HG03064 (cell line): ENCODE measurements around the gene RPE.
A peak's percentile ranks its signal among the peaks of the same experiment; 100 is the strongest.

ENCODE experiments used
- ATAC-seq: cut with Tn5 transposase; IDR thresholded peaks from one replicate; pipeline ENCODE4 v1.9.1; 2021; ENCODE audit warnings: low read depth; ENCODE audit not compliant: unreplicated experiment

Gene RPE

DNA sequence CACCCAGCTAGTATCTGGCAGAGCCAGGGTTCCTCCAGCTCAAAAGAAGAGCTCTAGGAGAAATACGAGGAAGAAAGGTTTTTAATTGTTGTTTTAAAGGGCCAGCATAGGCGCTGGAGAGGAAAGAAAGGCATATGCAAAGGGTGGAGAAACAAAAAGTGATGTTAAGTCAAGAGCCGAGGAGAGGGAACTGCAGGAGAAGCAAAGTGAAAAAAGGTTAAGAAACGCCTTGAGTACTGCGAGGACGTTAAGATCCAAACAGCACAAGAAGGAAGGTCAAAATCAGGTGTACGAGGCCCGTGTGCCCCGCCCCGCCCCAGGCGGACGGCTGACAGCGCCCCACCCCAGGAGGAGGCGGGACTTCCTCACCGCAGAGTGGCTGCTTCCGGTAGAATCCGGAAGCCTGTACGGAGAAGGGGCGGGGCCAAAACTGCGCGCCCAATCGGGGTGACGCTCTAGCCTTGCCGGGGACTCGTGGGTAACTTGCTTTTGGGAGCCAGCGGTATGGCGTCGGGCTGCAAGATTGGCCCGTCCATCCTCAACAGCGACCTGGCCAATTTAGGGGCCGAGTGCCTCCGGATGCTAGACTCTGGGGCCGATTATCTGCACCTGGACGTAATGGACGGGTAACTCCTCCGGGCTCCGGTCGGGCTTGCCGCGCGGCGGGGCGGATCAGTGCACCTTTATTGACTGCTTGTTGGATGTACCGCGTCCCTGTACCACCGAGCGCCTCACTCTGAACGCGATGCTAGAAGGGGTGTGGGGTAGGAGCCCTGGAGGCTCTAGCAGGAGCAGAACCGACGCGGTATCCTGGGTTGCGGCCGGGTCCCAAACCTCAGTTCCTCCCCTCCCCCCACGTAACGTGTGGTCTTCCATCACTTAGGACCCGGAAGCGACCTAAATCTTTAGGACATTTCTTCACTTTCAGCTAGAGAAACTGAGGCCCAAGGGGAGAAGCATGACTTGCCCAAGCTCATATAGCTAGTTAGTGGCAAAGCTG is at the start of gene RPE:
Gene RPE (plus strand): TSS at position 481 of the 1,000 bp plus-strand sequence. CDS start 24 bp downstream, at position 505.
- peak; percentile 100 for ATAC-seq

GRCh38 chr2:209956271-209956670 is 46.2 kb upstream of the RPE start:
- no peak for ATAC-seq

GRCh38 chr2:209958016-209958415 is 44.4 kb upstream of the RPE start:
- no peak for ATAC-seq

- ATAC-seq = no peak
Measured at GRCh38 chr2:209960045-209960444, 42.4 kb upstream of the RPE start.

DNA sequence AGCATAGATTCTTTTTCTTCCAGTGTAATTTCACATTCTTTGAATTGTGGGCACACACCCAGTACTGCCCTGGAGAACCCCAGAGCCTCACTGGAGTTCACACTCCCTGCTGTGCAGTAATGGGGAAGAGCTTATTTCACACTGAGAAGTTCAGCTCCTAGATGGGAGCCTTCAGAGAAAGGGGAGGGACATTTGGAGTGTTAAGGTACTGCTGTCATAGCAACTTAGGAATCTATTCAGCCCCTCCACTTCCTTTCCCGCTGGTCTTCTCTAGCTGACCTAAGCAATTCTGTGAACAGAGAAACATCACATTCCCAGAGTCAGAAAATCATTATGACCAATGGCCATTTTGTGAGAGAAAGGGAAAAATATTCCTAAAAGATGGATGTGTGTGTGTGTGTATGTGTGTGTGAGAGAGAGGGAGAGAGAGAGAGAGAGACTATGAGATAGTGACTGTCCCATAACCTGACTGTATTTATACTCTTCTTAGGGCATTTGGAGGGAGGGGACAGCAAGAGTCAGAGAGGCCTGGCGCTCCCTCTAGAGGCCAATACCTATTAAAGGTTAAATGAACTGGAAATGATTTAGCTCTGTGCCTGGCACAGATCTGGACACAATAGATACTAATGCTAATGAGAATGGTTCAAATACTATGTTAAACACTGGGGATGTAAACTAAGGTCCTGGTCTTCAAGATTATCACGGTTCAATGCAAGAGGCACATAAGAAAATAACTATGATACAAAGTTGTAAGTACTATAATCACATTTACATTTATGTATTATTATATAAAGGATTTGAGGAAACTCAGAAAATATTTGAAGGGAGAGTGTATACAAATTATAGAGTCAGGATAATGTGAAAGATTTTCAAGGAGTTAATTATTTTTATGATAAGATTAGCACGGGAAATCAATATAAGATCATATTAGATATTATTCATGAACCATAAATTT is 41.5 kb upstream of the RPE start:
- peak; percentile 80 for ATAC-seq

DNA sequence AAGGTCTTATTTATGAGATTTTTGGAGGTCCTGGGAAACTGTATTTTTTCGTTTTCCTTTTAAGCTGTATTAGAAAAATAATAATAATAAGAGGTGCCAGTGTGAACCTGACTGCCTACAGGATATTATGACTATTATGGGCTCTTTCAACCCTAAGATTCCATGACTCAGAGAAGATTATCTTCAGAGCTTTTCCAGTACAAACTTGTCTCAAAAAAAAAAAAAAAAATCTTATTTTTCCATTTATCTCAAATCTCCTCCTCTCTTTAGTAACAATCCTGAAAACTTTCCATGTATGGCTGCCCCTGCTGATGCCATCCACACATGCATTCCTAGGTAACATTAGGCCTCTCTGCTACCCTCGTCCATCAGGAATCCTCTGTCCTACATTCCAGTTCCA is 36.7 kb upstream of the RPE start:
- no peak for ATAC-seq

GRCh38 chr2:209969692-209970091 is 32.7 kb upstream of the RPE start:
- ATAC-seq = no peak

DNA sequence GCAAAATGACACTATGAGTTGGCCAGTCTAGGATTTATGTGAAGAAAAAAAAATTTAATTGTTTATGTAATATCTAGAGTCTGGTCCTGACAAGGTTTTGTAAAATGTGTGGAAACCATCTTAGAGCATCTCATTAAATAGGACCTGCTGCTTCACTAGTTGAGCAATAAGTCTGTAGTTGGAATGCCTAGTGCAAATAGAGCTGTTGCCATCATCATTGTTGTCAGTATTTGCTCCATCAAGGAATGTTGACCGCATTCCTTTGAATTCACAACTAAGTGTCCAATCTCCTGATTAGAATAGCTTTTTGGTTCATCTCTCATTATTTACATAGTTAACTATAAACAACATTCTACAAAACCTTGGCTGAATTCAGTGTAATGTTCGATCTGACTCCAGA is 32.2 kb upstream of the RPE start:
- ATAC-seq = no peak

GRCh38 chr2:209970711-209971110 is 31.7 kb upstream of the RPE start:
- ATAC-seq = no peak

GRCh38 chr2:209973328-209973727 is 29.1 kb upstream of the RPE start:
- no peak for ATAC-seq

- ATAC-seq = no peak
Measured at GRCh38 chr2:209974576-209974975, 27.9 kb upstream of the RPE start.

DNA sequence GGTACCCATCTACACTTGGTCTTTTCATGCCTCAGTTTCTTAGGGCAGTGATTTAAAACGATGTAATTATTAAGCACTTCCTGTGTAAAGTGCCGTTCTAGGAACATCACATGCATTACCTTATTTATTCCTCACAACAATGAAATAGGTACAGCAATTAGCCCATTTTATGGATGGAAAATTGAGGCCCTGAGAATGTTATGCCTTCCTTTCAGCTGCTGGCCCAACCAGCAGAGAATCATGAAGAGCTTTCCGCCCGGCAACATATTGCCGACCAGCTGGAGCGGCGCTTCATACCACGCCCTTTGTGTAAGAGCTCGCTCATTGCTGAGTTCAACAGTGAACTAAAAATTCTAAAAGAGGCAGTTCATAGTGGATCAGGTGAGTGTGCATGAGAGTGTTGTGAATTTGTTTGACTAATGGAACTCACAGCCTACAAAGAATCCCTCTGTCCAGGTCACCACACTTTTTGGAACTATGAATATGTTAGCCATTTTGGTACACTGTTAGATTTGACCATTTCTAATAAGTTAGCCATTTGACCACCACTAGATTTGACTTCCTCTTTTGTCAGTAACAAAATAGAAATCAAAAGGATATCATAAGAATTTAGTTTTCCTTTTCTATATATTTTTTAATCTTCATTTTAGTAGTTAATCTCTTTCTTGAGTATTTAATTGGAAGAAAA is 25.6 kb upstream of the RPE start:
- ATAC-seq = peak; percentile 86

DNA sequence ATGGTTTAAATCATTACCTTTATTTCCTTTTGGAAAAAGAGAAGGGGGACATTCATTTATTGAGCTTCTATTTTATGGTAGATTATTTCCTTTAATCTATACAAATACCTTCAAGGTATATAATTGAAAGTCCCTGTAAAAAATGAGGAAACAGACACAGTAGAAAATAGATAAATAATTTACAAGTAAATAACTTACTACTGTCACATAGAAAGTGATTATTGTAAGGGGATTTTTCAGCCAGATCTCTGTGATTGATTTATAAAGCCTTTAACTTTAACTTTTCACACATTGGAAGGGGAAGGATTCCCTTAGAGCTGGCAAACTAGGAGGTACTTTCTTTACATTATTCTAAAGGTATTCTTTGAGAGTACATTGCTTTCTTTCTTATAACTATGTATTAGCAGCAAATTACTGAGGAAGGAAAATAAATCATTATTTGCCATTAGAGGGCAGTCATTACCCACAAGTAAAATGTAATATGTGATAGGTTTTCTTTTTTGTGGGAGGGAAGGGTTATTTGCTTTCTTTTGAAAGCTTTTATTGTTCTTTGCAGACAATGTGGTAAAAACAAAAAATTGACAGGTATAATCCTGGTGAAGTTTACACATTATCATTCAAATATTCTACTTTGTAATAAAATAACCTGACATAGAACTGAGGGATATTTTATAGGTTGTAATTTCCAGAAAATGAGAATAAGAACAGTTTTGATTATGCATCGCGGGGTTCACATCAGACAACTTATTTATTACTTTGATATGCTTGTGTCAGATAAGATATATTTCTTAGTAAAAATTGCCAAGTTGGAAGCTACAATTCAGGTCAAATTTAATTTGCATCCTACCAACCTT is 24.8 kb upstream of the RPE start:
- ATAC-seq = peak; percentile 54

GRCh38 chr2:209984291-209984690 is 18.1 kb upstream of the RPE start:
- no peak for ATAC-seq

GRCh38 chr2:209985874-209986273 is 16.6 kb upstream of the RPE start:
- no peak for ATAC-seq

- no peak for ATAC-seq
Measured at GRCh38 chr2:209986415-209986814, 16.0 kb upstream of the RPE start.

GRCh38 chr2:209988010-209988409 is 14.4 kb upstream of the RPE start:
- ATAC-seq = no peak

- ATAC-seq = no peak
Measured at GRCh38 chr2:209990838-209991237, 11.6 kb upstream of the RPE start.

- no peak for ATAC-seq
Measured at GRCh38 chr2:209993968-209994367, 8.5 kb upstream of the RPE start.

DNA sequence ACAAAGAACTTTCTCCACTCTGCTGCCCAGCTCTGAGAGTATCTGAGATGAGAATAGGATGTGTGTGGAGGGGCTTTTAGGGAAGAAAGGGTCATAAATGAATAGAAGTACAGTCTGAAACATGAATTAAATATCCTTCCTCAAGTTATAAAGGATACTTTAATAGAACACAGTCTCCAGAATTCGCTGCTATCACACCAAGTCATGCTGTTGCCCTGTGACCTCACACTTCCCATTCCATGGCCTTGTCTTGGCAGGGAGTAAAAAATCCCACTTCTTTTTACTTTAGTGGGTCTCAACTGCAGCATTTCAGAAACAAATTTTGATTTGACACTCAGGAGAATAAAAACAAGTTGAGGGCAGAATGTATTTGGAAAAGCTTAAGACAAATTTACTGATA is 3.8 kb upstream of the RPE start:
- ATAC-seq = no peak
